Activated effector memory CD4-positive, alpha-beta T cell treated with anti-CD3 and anti-CD28 coated beads, Interleukin-2, amount 50 U/mL, for 16 hours (primary cell): Measurements from ENCODE around the gene OR2AT4.
"Not testable (repeated sequence)": the region's sequence is repeated elsewhere in the genome, so short reads cannot be mapped to it uniquely, and the experiment has no call there.

ENCODE experiments used
- DNase-seq: peaks from one replicate; pipeline ENCODE4 v3.0.0-alpha.2; 2020

Gene OR2AT4

GRCh38 chr11:75063741-75064314 lies 32.8 kb downstream of the OR2AT4 start:
- DNase-seq, result no peak

DNA sequence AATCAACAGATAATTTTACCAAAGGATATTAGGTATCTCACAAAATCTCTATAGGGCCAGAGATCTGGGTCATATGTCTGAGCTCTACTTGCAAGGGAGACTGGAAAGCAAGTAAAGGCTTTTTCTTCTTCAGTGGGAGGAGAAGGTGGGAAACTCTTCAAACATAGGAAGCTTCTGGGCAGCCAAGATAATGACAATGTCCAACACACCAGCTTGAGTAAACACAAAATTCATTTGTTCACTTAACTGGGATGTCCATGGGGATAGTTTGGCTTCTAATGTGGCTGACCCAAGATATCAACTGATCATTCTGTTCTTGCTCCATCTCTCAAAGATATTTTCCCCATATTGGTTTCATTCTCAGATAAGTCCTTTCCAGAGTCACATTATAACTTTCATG lies 37.4 kb downstream of the OR2AT4 start:
- no peak for DNase-seq

GRCh38 chr11:75056814-75057213 lies 39.9 kb downstream of the OR2AT4 start:
- DNase-seq, result no peak

DNA sequence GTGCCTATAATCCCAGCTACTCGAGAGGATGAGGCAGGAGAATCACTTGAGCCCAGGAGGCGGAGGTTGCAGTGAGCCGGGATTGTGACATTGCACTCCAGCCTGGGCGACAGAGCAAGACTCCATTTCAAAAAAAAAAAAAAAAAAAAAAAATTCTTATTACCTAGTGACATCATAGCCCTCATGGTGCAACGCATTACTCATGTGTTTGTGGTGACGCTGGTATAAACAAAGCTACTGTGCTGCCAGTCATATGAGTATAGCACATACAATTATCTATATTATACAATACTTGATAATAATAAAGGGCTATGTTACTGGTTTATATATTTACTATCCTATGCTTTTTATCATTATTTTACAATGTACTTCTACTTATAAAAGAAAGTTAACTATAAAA lies 41.2 kb downstream of the OR2AT4 start:
- DNase-seq, result no peak

DNA sequence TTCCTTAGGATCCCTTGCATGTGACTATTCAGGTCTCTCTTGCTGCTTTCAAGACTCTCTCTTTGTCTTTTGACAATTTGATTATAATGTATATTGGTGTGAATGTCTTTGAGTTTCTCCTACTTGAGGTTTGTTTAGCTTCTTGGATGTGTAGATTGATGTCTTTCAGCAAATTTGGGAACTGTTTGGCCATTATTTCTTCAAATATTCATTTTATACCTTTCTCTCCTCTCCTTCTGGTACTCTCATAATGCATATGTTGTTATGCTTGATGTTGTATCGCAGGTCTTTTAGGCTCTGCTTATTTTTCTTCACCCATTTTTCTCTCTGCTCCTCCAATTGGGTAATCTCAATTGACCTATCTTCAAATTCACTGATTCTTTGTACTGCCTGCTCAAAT lies 44.2 kb downstream of the OR2AT4 start:
- DNase-seq, result no peak

DNA sequence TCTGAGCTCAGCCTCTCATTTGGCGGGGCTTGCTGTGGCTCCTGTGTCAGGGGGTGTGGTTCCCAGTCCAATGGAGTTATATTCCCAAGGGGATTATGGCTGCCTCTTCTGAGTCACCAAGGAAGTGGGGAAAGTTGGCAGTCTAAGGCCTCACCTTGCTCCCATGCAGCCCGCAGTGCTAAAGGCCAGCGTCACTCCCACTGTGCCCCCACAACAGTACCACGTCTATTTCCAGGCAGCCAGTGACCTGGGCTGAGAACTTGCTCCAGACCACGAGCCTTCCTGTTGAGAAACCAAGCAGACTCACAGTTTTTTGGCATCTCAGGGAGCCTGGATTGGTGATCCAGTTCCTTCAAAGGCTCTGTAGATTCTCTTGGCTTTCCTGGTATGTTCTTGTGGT lies 45.6 kb downstream of the OR2AT4 start:
- DNase-seq, result no peak

DNA sequence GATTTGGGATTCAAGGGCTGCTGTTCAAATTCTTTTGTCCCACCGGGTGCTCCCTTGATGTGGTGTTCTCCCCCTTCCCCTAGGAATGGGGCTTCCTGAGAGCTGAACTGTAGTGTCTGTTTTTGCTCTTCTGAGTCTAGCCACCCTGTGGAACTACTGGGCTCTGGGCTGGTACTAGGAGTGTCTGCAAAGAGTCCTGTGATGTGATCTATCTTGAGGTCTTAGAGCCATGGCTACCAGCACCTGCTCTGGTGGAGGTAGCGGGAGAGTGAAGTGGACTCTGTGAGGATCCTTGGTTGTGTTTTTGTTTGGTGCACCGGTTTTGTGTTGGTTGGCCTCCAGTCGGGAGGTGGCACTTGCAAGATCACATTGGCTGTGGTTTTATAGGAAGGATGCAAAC lies 46.2 kb downstream of the OR2AT4 start:
- no peak for DNase-seq

- not testable (repeated sequence) for DNase-seq
Measured at GRCh38 chr11:75049501-75050266, 47.0 kb downstream of the OR2AT4 start.

GRCh38 chr11:75047191-75047590 lies 49.5 kb downstream of the OR2AT4 start:
- no peak for DNase-seq

- not testable (repeated sequence) for DNase-seq
Measured at GRCh38 chr11:75046668-75047067, 50.0 kb downstream of the OR2AT4 start.

GRCh38 chr11:75044381-75045170 lies 52.1 kb downstream of the OR2AT4 start:
- DNase-seq, result not testable (repeated sequence)

DNA sequence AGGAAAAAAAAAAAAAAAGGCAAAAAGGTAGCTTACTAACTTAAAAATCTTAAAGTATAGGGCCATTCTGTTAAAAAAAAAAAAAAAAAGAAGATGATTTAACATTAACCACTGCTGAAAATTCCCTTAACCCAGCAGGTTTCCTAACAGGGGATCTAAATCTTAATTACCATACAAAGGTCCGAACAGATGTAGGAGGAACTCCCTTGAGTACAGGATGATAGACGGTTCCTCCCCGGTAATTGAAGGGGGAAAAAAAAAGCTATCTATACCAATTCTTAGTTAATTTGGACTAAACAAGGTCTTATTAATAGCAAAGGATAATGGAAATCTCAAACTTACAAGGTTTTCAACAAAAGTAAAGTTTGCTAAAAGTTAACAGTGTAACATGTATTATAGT lies 54.9 kb downstream of the OR2AT4 start:
- DNase-seq, result not testable (repeated sequence)

DNA sequence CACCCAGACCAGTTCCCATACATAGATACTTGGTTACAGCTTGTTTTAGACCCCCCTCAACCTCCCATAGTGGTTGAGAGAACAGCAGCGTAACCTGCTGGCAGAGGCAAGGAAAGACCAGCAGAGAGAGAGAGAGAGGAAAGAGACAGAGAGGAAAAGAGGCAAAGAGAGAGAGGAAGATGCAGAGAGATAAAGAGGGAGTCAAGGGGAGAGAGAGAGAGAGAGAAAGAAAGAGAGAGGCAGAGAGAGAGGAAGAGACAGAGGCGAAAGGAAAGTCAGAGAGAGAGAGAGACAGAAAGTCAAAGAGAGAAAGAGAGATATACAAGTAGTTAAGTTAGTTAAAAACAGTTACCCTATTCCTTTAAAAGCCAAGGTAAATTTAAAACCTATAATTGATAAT lies 55.4 kb downstream of the OR2AT4 start:
- no peak for DNase-seq

DNA sequence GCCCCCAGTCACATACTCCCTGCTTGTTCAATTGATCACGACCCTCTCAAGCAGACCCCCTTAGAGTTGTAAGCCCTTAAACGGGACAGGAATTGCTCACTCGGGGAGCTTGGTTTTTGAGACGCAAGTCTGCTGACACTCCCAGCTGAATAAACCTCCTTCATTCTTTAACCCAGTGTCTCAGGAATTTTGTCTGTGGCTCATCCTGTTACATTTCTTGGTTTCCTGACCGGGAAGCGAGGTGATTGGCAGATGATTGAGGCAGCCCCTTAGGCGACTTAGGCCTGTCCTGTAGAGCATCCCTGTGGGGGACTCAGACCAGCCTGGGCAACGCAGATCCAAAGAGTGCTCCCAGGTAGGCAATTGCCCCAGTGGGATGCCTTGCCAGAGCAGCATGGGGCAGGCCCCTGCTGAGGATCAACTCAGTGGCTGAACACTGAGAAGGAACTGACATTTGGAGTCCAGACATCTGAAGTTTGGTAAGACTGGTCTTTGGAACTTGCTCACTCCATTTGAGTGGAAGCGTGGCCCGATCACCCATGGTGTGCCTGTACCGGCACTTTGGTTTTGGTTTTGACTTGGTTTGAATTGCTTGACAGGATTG lies 56.4 kb downstream of the OR2AT4 start:
- DNase-seq, result no peak

GRCh38 chr11:75035911-75036565 lies 60.6 kb downstream of the OR2AT4 start:
- DNase-seq, result no peak

DNA sequence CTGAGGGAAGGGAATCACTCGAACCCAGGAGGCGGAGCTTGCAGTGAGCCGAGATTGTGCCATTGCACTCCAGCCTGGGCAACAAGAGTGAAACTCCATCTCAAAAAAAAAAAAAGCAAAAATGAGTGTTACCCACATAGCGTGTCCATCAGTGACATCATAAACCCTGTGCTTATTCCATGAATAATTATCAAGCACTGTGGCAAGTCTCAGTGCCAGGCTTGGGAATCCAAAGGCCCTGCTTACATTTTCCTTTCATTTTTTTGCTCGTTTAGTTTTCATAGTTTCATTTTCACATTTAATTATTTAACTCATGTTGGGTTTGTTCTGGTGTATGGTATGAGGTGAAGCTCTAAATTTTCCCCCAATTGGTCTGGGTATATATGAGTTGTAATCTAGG lies 61.4 kb downstream of the OR2AT4 start:
- no peak for DNase-seq

DNA sequence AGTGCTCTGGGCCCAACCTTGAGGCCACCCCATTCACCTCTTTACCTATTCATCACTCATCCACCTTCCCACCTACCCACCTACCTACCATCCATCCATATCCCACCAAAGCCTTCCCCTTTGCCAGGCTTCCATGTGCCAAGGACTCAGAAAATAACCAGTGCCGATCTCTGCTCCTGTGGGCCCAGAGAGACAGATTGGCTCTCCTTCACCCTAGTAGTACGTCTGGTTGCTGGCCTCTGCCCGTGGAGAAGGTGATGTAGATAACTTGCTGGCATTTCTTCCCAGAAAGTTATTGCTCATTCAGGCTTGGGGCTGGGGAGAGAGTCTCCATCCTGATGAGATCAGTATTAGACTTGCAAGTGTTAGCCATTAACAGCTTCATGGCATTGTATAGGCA lies 62.8 kb downstream of the OR2AT4 start:
- DNase-seq, result no peak

GRCh38 chr11:75032550-75032935 lies 64.1 kb downstream of the OR2AT4 start:
- DNase-seq, result no peak

DNA sequence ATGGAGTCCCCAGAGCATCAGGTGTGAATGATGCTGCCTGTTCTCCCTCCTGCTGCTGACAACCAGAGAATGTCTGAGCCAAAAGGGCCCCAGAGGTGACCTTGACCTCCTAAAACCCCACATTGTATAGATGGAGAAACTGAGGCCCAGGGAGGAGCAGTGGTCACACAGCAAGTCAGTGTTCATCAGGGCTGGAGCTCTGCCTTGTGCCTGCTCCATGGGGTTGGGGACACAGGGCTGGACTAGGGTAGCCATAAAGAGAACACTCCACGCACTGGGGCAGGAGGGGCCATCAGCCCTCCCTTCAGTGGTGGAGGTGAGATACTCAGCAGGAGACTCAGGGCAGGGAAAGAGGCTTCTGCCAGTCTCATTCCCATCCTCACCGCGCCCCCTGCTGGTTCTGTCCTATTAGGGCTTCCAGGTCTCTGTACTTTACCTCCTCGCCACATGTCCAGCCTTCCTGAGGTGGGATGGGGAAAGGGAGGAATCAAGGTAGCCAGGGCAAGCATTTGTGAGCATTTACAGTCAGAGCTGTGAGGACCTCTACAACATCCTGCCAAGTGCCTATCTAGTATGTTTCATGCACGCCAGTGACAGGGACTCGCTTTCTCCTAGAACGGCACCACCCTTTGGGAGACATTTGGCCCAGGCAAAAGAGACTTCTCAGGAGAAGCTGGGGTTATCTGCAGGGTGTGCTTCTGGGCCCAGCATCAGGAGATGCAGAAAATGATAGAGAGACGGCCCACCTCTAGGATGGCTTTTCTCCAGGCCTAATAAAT lies 64.7 kb downstream of the OR2AT4 start:
- DNase-seq, result peak; percentile 85
